Tibial artery (tissue), 4 donors: Measurements from ENCODE around the gene ASPA.

ENCODE experiments used
- DNase-seq, 2 donors: peaks; one replicate each; pipeline ENCODE4 v3.0.0-alpha.2; 2019
- H3K27ac ChIP-seq, 2 donors: fragments of 200-600 bp; sonication (generic) in 1 of 2; 1 replicate in 1 of 2; 2 replicates in 1 of 2; pipeline ENCODE4 v1.5.1; 2018 to 2019; ENCODE audit warnings: mild to moderate bottlenecking in 1 of 2
- H3K27me3 ChIP-seq, 2 donors: fragments of 200-600 bp; sonication (generic) in 1 of 2; one replicate each; pipeline versions ENCODE4 v1.5.1 to v1.6.0; 2016 to 2019
- H3K36me3 ChIP-seq, 3 donors: fragments of 200-600 bp; sonication (generic) in 2 of 3; one replicate each; pipeline ENCODE4 v1.5.1; 2016 to 2019; ENCODE audit warnings: mild to moderate bottlenecking in 2 of 3
- H3K4me1 ChIP-seq, 4 donors: fragments of 200-600 bp; sonication (generic) in 2 of 4; 1 replicate in 3 of 4; 2 replicates in 1 of 4; pipeline ENCODE4 v1.5.1; 2016 to 2019
- H3K4me3 ChIP-seq, 2 donors: fragments of 200-600 bp; sonication (generic) in 1 of 2; 1 replicate in 1 of 2; 2 replicates in 1 of 2; pipeline ENCODE4 v1.5.1; 2018 to 2019; ENCODE audit warnings: mild to moderate bottlenecking in 2 of 2
- H3K9me3 ChIP-seq, 3 donors: fragments of 200-600 bp; sonication (generic) in 1 of 3; one replicate each; pipeline ENCODE4 v1.5.1; 2016 to 2019
- intact Hi-C: fragments of 100-400 bp; cut with DNase I; formaldehyde crosslinking; loops from one replicate; pipeline ENCODE4 v1.15.0; 2023; ENCODE audit warnings: low total_unique reads
- TF ChIP-seq, protein P1 (sequence below), 2 experiments: fragments of 200-600 bp in 1 of 2; fragments of 450-650 bp in 1 of 2; IDR thresholded peaks; one replicate each; pipeline ENCODE4 v1.5.1; 2017 to 2019; ENCODE audit warnings: antibody characterized with exemption in 2 of 2, mild to moderate bottlenecking in 1 of 2, moderate library complexity in 1 of 2

The ASPA gene

DNA sequence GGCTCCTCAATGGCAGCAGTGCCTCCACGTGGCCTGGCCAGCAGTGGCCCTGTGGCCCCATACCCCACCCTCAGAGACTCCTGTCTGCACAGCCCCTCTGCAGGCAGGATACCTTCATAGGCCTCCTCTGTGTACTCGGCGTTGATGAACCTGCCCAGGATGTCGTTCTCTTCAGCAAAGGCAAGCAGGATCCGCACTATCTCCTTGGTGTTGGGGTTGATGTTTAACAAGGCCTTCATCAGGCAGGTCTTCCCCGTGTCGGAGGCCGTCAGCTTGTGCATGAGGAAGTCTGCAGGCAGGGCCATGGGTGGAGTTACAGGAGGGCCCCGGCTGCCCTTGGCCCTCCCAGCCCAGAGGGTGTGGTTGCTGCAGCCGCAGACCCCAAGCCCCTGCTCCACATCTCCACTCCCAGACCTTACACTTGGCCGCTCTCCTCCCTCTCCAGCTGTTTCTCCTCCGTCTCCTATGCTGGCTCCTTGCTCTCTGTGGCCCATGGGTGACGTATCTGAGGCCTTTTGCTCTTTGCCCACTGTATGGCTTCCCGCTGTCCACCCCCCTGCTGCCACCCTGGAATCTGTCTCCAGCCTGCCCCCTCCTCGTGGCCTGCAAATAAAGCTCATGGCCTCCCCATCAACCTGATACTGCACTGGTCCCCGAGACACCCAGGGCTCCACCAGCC is 66.8 kb downstream of the ASPA start:
- H3K9me3 ChIP-seq = no peaks in the 10 kb centered on the region
- no peak overlapping the region for H3K4me3 ChIP-seq
- H3K4me1 ChIP-seq = no peaks in the 10 kb centered on the region
- intact Hi-C loops = no loop called here
- no peak overlapping the region for H3K27ac ChIP-seq
- H3K27me3 ChIP-seq = peaks cover 0 to 11% of the 10 kb centered on the region in 2 donors
- no peaks in the 10 kb centered on the region for H3K36me3 ChIP-seq
- TF ChIP-seq, protein P1, sequence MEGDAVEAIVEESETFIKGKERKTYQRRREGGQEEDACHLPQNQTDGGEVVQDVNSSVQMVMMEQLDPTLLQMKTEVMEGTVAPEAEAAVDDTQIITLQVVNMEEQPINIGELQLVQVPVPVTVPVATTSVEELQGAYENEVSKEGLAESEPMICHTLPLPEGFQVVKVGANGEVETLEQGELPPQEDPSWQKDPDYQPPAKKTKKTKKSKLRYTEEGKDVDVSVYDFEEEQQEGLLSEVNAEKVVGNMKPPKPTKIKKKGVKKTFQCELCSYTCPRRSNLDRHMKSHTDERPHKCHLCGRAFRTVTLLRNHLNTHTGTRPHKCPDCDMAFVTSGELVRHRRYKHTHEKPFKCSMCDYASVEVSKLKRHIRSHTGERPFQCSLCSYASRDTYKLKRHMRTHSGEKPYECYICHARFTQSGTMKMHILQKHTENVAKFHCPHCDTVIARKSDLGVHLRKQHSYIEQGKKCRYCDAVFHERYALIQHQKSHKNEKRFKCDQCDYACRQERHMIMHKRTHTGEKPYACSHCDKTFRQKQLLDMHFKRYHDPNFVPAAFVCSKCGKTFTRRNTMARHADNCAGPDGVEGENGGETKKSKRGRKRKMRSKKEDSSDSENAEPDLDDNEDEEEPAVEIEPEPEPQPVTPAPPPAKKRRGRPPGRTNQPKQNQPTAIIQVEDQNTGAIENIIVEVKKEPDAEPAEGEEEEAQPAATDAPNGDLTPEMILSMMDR (IDR thresholded peaks at IDR 0.05) = no peak
- DNase-seq = no peak

DNA sequence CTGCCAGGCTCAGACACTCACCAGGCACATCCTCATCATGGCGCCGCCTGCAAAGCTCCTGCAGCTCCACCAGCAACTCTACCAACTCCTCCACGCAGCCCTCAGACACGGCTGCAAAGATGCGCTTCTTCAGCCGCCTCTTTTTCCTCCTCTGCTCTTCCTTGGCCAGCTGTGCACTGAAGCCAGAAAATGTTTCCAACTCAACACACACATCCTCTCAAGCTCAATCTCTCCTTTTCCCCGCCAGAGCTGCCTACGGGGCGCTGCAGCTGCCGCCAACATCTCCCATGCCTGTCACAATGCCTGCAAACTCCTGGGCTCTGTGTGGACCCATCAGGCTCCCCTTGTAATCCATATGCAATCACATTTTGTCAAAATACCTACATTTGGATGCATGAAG is 67.7 kb downstream of the ASPA start:
- DNase-seq = no peak
- H3K4me1 ChIP-seq = no peaks in the 10 kb centered on the region
- H3K4me3 ChIP-seq = no peak overlapping the region
- intact Hi-C loops = no loop called here
- H3K9me3 ChIP-seq = no peaks in the 10 kb centered on the region
- H3K36me3 ChIP-seq = no peaks in the 10 kb centered on the region
- peaks cover 0 to 11% of the 10 kb centered on the region in 2 donors for H3K27me3 ChIP-seq
- no peak overlapping the region for H3K27ac ChIP-seq
- TF ChIP-seq, protein P1 (IDR thresholded peaks at IDR 0.05) = no peak

GRCh38 chr17:3544365-3544764 is 68.6 kb downstream of the ASPA start:
- intact Hi-C loops = no loop called here

DNA sequence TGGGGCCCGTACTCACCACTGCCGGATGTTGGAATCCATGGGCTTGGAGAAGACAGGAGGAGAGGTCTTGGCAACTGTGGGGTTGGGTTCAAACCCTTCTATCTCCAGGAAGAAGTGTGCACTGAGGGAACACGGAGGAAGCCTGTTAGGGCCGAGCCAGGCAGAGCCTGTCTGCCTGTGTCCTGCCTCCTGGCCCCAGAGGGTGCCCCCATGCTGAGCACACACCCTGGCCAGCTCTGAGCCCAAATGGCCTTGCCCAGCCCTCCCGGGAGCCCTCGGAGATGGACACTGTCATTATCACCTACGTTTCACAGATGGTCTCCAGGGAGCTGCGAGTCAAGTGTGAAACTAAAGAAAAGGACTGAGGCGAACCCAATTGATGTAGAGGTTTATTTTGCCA is 69.4 kb downstream of the ASPA start:
- Histone ChIP-seq H3K27me3 (peaks cover 0 to 11% of the 10 kb centered on the region in 2 donors), H3K4me1 (no peaks in the 10 kb centered on the region), H3K9me3 (no peaks in the 10 kb centered on the region), H3K27ac (no peak overlapping the region), H3K36me3 (no peaks in the 10 kb centered on the region), H3K4me3 (no peak overlapping the region)
- TF ChIP-seq, protein P1 (IDR thresholded peaks at IDR 0.05) = no peak
- no peak for DNase-seq
- intact Hi-C loops = no loop called here

More at GRCh38 chr17:3544365-3544764, 68.6 kb downstream of the ASPA start:
- H3K9me3 ChIP-seq = no peaks in the 10 kb centered on the region
- H3K27me3 ChIP-seq = peaks cover 0 to 11% of the 10 kb centered on the region in 2 donors
- no peak overlapping the region for H3K4me3 ChIP-seq
- no peak for DNase-seq
- no peaks in the 10 kb centered on the region for H3K36me3 ChIP-seq
- no peaks in the 10 kb centered on the region for H3K4me1 ChIP-seq
- TF ChIP-seq, protein P1 (IDR thresholded peaks at IDR 0.05) = no peak
- H3K27ac ChIP-seq = no peak overlapping the region

GRCh38 chr17:3546521-3546920 is 70.7 kb downstream of the ASPA start:
- no peak overlapping the region for H3K4me3 ChIP-seq
- H3K36me3 ChIP-seq = no peaks in the 10 kb centered on the region
- DNase-seq = no peak
- H3K27me3 ChIP-seq = peaks cover 0 to 11% of the 10 kb centered on the region in 2 donors
- H3K4me1 ChIP-seq = no peaks in the 10 kb centered on the region
- intact Hi-C loops = no loop called here
- no peaks in the 10 kb centered on the region for H3K9me3 ChIP-seq
- TF ChIP-seq, protein P1 (IDR thresholded peaks at IDR 0.05) = no peak
- H3K27ac ChIP-seq = no peak overlapping the region
